ENCODE results near the gene SLC35F2. TPM values are rescaled to one million over a fixed set of nuclear protein-coding genes. Genes with fewer than 3 reads are reported as not detected.
A peak's percentile ranks its signal among the peaks of the same experiment; 100 is the strongest.

Gene SLC35F2
- total RNA-seq, 6 experiments from 2014 or later = 0.06 to 0.55 (median 0.28) TPM; not detected in 1

DNA sequence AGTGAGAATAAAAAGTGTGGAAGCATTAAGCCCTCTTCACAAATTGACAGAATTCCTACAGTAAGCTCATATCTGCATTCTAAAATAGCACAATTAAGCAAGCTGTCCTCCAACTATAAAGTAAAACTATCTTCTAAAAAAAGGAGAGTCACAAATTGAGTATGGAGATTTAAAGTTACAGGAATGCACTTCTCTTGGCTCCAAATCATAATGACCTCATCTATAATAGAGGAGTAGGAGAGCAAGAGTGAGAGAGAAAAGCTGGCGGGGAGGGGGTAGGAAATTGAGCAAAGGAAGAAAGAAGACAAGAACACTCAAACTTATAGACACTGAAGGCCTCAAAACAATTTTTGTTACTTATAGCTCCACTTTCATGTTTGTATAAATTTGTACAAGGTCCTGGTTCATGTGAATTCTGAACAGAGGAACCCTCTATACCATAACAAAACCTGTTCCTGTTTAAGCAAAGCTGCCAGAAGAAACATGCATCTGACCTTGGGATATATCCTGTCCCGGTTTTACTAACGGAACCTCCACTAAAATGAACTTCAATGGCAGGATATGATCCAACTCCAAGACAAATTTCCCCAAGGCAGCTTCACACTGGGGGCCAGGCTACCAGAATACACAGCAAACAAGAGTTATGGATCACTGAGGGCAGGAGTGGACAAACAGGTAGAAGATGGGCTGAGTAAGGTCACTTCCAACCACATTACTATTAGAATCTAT, 37.2 kb downstream of the SLC35F2 start:
- no peak for TF ChIP-seq POLR2A (IDR thresholded peaks at IDR 0.05)
- TF ChIP-seq, protein P1, sequence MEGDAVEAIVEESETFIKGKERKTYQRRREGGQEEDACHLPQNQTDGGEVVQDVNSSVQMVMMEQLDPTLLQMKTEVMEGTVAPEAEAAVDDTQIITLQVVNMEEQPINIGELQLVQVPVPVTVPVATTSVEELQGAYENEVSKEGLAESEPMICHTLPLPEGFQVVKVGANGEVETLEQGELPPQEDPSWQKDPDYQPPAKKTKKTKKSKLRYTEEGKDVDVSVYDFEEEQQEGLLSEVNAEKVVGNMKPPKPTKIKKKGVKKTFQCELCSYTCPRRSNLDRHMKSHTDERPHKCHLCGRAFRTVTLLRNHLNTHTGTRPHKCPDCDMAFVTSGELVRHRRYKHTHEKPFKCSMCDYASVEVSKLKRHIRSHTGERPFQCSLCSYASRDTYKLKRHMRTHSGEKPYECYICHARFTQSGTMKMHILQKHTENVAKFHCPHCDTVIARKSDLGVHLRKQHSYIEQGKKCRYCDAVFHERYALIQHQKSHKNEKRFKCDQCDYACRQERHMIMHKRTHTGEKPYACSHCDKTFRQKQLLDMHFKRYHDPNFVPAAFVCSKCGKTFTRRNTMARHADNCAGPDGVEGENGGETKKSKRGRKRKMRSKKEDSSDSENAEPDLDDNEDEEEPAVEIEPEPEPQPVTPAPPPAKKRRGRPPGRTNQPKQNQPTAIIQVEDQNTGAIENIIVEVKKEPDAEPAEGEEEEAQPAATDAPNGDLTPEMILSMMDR (IDR thresholded peaks at IDR 0.05) = no peak
- DNase-seq (no peak), ATAC-seq (peak in 1 of 4 donors; percentile 46)
- Histone ChIP-seq H3K27me3 (no peaks in the 10 kb centered on the region), H3K27ac (no peak overlapping the region), H3K36me3 (no peaks in the 10 kb centered on the region), H3K4me1 (no peaks in the 10 kb centered on the region), H3K4me3 (no peak overlapping the region), H3K9me3 (no peaks in the 10 kb centered on the region)
- WGBS (ENCODE audit: insufficient coverage, low coverage, low lambda C conversion rate, missing lambda C conversion rate) = 48% methylated on average over 3 of the region's 3 CpGs
- intact Hi-C loops (cut with DNase I) = no loop called here

DNA sequence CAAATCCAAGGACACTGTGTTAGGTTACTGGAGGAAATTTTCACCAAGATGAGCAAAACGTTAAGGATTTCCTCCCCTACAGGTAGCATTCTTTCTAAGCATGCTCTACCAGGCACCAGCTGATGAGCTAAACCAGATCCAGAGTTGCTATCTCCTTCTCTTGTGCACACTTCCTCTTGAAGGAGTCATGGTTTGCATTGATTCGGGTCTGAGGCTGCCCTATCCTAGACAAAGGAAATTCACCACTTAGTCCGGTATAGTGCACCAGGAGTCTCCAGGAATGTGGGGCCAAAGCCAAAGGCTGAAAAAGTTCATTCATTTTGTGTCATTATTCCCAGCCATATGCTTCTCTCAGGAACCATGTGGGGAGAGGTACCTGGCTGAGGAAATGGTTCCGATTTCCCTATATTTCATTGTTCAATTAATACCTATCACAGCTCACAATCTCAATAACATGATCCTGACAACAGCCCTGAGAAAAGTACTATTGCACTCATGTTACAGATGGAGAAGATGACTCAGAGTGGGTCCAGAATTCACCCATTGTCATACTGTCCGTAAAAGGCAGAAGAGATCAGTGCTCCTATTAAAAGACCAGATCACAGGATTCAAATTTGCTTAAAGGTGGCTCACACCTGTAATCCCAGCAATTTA, 39.1 kb downstream of the SLC35F2 start:
- Histone ChIP-seq H3K36me3 (no peaks in the 10 kb centered on the region), H3K27ac (no peak overlapping the region), H3K27me3 (no peaks in the 10 kb centered on the region), H3K4me3 (no peak overlapping the region), H3K4me1 (no peaks in the 10 kb centered on the region), H3K9me3 (no peaks in the 10 kb centered on the region)
- no peak for ATAC-seq
- WGBS (ENCODE audit: insufficient coverage, low coverage, low lambda C conversion rate, missing lambda C conversion rate) = 53% methylated on average over 5 of the region's 5 CpGs
- DNase-seq = no peak
- TF ChIP-seq, protein P1 (IDR thresholded peaks at IDR 0.05) = no peak
- TF ChIP-seq POLR2A (IDR thresholded peaks at IDR 0.05) = no peak
- intact Hi-C loops (cut with DNase I) = no loop called here

DNA sequence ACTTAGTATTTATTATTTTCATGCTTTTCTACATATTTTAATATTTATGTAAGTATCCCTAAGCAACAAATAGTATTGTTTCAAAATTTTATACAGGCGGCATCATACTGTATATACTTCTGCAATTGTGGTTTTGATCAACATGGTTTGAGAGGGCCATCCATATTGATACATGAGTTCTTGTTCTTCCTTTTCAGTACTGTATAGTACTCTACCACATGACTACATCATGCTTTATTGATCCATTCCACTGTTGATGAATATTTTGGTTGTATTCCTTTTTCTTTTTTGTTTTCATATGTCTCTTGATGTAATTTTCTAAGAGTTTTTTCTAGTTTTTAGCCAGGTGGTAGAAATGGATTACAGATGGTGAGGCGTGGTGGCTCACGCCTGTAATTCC, 40.1 kb downstream of the SLC35F2 start:
- Histone ChIP-seq H3K27ac (no peak overlapping the region), H3K9me3 (no peaks in the 10 kb centered on the region), H3K36me3 (no peaks in the 10 kb centered on the region), H3K4me1 (no peaks in the 10 kb centered on the region), H3K27me3 (no peaks in the 10 kb centered on the region), H3K4me3 (no peak overlapping the region)
- WGBS (ENCODE audit: insufficient coverage, low coverage, low lambda C conversion rate, missing lambda C conversion rate) = 92% methylated on average over 3 of the region's 3 CpGs
- DNase-seq = no peak
- intact Hi-C loops (cut with DNase I) = no loop called here
- no peak for ATAC-seq
- TF ChIP-seq, protein P1 (IDR thresholded peaks at IDR 0.05) = no peak
- TF ChIP-seq POLR2A (IDR thresholded peaks at IDR 0.05) = no peak

DNA sequence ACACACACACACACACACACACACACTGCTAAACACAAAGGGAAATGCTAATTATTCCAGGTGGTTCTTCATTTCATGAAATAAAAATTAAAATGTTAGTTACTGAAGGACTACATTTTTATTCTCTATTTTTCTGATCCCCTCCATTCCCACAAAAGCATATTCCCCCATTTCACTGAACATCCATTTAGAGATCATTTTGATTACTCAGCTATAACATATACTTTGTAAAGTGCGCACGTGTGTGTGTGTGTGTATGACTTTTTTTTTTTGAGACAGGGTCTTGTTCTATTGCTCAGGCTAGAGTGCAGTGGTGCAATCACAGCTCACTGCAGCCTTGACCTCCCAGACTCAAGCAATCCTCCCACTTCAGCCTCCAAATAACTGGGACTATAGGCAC, 42.6 kb downstream of the SLC35F2 start:
- H3K9me3 ChIP-seq = no peaks in the 10 kb centered on the region
- no peak overlapping the region for H3K4me3 ChIP-seq
- TF ChIP-seq, protein P1 (IDR thresholded peaks at IDR 0.05) = no peak
- TF ChIP-seq POLR2A (IDR thresholded peaks at IDR 0.05) = no peak
- no peaks in the 10 kb centered on the region for H3K27me3 ChIP-seq
- H3K36me3 ChIP-seq = no peaks in the 10 kb centered on the region
- intact Hi-C loops (cut with DNase I) = no loop called here
- H3K4me1 ChIP-seq = no peaks in the 10 kb centered on the region
- no peak for ATAC-seq
- 73% methylated on average over 2 of the region's 2 CpGs for WGBS (ENCODE audit: insufficient coverage, low coverage, low lambda C conversion rate, missing lambda C conversion rate)
- no peak overlapping the region for H3K27ac ChIP-seq
- no peak for DNase-seq

Data from right lobe of liver (tissue), 6 donors.